Esophagus squamous epithelium (tissue), 5 donors: ENCODE measurements around the gene ANKRD13D. TPM values are rescaled to one million over a fixed set of nuclear protein-coding genes. Genes with fewer than 3 reads are reported as not detected.

ENCODE experiments used
- DNase-seq: peaks from one replicate; lab custom pipeline; 2025; lab: John Stamatoyannopoulos, UW
- H3K27ac ChIP-seq, 4 donors: fragments of 200-600 bp; sonication (generic); one replicate each; pipeline ENCODE4 v1.5.1; 2016 to 2019; ENCODE audit warnings: mild to moderate bottlenecking in 1 of 4
- H3K27me3 ChIP-seq, 4 donors: fragments of 200-600 bp; sonication (generic); 1 replicate in 3 of 4; 2 replicates in 1 of 4; pipeline versions ENCODE4 v1.5.1 to v1.6.0; 2017 to 2021; ENCODE audit warnings: antibody characterized with exemption in 1 of 4
- H3K36me3 ChIP-seq, 3 donors: fragments of 200-600 bp; sonication (generic); one replicate each; pipeline ENCODE4 v1.5.1; 2016 to 2019
- H3K4me1 ChIP-seq, 3 donors: fragments of 200-600 bp; sonication (generic); one replicate each; pipeline ENCODE4 v1.5.1; 2017 to 2019
- H3K4me3 ChIP-seq, 4 donors: fragments of 200-600 bp; sonication (generic); 1 replicate in 3 of 4; 2 replicates in 1 of 4; pipeline ENCODE4 v1.5.1; 2016 to 2019; ENCODE audit warnings: mild to moderate bottlenecking in 2 of 4, moderate library complexity in 1 of 4
- H3K9me3 ChIP-seq, 3 donors: fragments of 200-600 bp; sonication (generic); one replicate each; pipeline ENCODE4 v1.5.1; 2016 to 2019
- POLR2A ChIP-seq, 4 donors: fragments of 450-650 bp; IDR thresholded peaks; one replicate each; pipeline ENCODE4 v1.6.1; 2017; ENCODE audit warnings: antibody characterized with exemption in 4 of 4, mild to moderate bottlenecking in 4 of 4, moderate library complexity in 3 of 4
- WGBS, 2 donors: methylation state at CpG; one replicate each; pipeline ENCODE4 v1.1.5; 2018; 5-methylcytosine and 5-hydroxymethylcytosine counted together
- intact Hi-C: fragments of 100-400 bp; cut with DNase I; formaldehyde crosslinking; loops from one replicate; pipeline ENCODE4 v1.15.0; 2022
- total RNA-seq, 4 donors: library from RNA; depleted of rRNA; stranded (reverse); fragments of >200 nt; gene quantifications; one replicate each; pipeline ENCODE4 v1.1.0, GENCODE V29; 2016
- TF ChIP-seq, protein P1 (sequence below), 6 experiments: fragments of 450-650 bp in 4 of 6; fragments of 200-600 bp in 2 of 6; sonication (generic) in 2 of 6; IDR thresholded peaks; one replicate each; pipeline ENCODE4 v1.5.1; 2016 to 2019; ENCODE audit warnings: antibody characterized with exemption in 6 of 6, mild to moderate bottlenecking in 4 of 6, moderate library complexity in 4 of 6
- donor health status: DM: yes; HTN: yes; CAD: no.

ANKRD13D gene
- 10 to 100 TPM; 27.4 to 50.6 (median 41.6) TPM for total RNA-seq

DNA sequence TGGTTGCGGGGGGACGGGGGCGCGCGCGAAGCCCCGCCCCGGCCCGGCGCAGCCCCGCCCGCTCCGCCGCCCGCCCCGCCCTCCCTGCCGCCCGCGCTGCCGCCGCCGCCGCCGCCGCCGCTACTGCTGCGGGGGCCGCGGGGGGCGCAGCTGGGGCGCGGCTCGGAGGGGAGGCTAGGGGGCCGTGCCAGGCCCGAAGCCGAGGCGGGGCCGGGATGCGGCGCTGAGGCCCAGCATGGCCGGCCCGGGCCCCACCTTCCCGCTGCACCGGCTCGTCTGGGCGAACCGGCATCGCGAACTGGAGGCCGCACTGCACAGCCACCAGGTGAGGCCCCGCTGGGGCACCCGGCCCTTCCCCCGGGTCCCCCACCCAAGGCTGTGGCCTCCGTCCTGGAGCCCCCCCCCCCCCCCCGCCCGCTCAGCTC, at the start of gene ANKRD13D:
TSS of gene ANKRD13D (plus strand) at position 78 of the 425 bp plus-strand sequence. CDS start at position 236, 158 bp downstream.
- Histone ChIP-seq H3K4me3 (peak within 1 kb of the TSS; percentile 48 to 80 (median 73)), H3K4me1 (peaks cover 47 to 82% (median 62%) of the 10 kb centered on the region in 3 donors), H3K9me3 (no peaks in the 10 kb centered on the region), H3K27me3 (no peaks in the 10 kb centered on the region), H3K27ac (peak within 1 kb of the TSS; percentile 88 to 98 (median 95)), H3K36me3 (peaks cover 23 to 64% (median 31%) of the 10 kb centered on the region in 3 donors)
- no peak for DNase-seq
- intact Hi-C loops, result no loop called here
- TF ChIP-seq, protein P1, sequence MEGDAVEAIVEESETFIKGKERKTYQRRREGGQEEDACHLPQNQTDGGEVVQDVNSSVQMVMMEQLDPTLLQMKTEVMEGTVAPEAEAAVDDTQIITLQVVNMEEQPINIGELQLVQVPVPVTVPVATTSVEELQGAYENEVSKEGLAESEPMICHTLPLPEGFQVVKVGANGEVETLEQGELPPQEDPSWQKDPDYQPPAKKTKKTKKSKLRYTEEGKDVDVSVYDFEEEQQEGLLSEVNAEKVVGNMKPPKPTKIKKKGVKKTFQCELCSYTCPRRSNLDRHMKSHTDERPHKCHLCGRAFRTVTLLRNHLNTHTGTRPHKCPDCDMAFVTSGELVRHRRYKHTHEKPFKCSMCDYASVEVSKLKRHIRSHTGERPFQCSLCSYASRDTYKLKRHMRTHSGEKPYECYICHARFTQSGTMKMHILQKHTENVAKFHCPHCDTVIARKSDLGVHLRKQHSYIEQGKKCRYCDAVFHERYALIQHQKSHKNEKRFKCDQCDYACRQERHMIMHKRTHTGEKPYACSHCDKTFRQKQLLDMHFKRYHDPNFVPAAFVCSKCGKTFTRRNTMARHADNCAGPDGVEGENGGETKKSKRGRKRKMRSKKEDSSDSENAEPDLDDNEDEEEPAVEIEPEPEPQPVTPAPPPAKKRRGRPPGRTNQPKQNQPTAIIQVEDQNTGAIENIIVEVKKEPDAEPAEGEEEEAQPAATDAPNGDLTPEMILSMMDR (IDR thresholded peaks at IDR 0.05), result no peak
- TF ChIP-seq POLR2A (IDR thresholded peaks at IDR 0.05), result no peak
- no CpG with 5 or more reads among the region's 56 CpGs for WGBS, 2 donors

DNA sequence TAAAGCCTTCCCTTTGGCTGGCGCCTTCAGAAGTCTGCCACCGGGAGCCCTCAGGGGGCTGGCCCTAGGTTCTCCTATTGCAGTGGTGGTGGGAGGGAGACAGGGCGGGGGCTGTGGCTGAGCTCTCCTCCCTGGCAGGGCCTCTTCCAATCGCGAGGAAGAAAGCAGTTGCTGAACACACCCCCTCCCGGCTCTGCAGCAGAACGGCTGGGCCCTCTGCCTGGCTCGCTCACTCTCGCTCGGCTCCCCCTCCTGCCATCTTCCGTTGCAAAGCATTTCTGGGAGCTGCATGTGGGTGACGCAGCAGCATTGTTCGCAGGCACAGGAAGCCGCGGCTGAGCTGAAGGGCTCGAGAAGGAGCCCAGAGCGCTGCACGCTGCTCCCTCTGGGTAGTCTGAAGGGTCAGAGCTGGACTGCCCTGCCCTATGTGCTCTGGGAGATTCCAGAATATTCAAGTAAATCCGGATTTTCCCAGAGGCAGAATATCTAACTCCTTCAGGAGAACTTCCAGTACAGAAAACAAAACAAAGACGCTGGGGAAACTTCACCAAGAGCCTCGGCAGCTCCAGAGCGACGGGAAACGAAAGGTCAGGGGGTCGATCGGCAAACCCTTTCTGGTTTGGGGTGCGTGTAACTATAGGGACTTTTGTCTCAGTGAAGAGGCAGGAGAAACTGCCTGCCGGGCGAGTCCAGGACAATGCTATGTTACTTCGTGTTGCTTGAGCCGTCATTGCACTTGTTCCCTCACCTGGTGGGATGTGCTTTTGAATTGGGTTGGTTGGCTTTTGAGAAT, 49.1 kb upstream of the ANKRD13D start:
- peak; percentile 89 for DNase-seq
- intact Hi-C loops, result no loop called here
- Histone ChIP-seq H3K4me3 (peak overlapping the region; percentile 61 to 73 (median 70)), H3K27ac (peak overlapping the region; percentile 92 to 95 (median 94)), H3K4me1 (peaks cover 10 to 72% (median 45%) of the 10 kb centered on the region in 3 donors), H3K36me3 (peaks cover 0 to 53% (median 13%) of the 10 kb centered on the region in 3 donors), H3K27me3 (no peaks in the 10 kb centered on the region), H3K9me3 (no peaks in the 10 kb centered on the region)
- TF ChIP-seq POLR2A (IDR thresholded peaks at IDR 0.05), result peak in 3 of 4 donors; percentile 86 to 97 (median 94)
- TF ChIP-seq, protein P1 (IDR thresholded peaks at IDR 0.05), result peak in 4 of 6 experiments; percentile 13 to 29 (median 17)
- 0% methylated on average over 17 to 18 of the region's 31 CpGs for WGBS, 2 donors

DNA sequence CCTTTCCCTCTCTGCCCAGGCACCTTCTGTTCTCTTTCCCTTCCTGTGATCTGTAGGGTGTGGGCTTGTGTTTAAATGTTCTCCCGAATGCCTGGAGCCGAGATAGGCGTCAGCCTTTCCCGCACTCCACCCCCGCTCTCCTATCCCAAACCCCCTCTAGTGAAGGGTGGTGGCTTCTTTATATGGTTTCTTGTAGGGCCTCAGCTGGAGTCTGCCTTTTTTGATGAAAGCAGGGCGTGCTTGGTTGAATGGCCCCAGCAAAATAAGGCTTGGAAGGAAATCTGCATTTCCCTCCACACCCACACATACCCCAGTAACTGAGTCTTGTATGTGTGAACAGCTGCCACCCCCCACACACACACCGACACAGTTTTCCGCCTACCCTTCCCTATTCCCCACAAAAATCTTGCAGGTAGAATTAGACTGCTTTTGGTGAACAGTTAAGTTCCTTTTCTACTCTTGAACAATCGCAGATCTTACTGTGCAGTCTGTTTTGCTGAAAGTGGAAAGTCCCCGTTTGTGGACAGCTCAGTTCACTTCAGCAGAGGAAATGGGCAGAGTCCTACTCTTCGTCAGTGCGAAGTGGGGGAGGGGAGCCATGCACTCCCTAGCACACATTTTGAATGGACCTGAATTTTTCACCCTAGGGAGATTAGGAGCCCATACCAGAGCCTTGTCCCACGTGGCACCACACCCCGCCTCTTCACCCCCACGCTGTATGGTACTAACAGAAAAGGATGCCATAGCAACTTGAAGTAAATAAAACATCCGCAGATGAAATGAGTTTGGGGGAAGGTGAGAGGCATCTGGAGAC, 48.3 kb upstream of the ANKRD13D start:
- peaks cover 10 to 68% (median 45%) of the 10 kb centered on the region in 3 donors for H3K4me1 ChIP-seq
- WGBS, 2 donors, result 0 to 2% methylated on average over 9 to 14 of the region's 16 CpGs
- no peaks in the 10 kb centered on the region for H3K27me3 ChIP-seq
- intact Hi-C loops, result no loop called here
- no peaks in the 10 kb centered on the region for H3K9me3 ChIP-seq
- DNase-seq, result no peak
- H3K36me3 ChIP-seq, result peaks cover 8 to 55% (median 21%) of the 10 kb centered on the region in 3 donors
- TF ChIP-seq, protein P1 (IDR thresholded peaks at IDR 0.05), result no peak
- TF ChIP-seq POLR2A (IDR thresholded peaks at IDR 0.05), result peak in 2 of 4 donors; percentile 29 to 47
- H3K27ac ChIP-seq, result peak overlapping the region; percentile 92 to 95 (median 94)
- H3K4me3 ChIP-seq, result peak overlapping the region; percentile 61 to 73 (median 70)

DNA sequence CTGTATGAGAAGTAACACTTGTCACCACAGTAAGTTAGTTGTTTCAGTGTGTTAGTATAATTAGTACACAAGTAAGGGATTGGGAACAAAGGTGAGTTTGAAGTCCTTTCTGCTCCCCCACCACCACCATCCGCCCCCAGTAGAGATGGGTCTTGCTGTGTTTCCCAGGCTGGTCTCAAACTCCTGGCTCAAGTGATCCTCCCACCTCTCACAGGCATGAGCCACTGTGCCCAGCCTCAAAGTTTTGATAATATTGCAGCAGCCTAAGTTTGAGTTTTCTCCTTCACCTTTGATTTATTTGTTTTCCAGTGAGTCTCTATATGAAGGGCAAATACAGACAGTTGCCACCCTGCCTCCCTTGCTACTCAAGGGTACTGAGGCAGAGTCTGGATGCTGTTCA, 46.6 kb upstream of the ANKRD13D start:
- H3K4me3 ChIP-seq, result peak overlapping the region in 3 of 4 donors; percentile 61 to 73 (median 71)
- peaks cover 10 to 82% (median 47%) of the 10 kb centered on the region in 3 donors for H3K4me1 ChIP-seq
- intact Hi-C loops, result no loop called here
- no peaks in the 10 kb centered on the region for H3K9me3 ChIP-seq
- WGBS, 2 donors, result 38 to 65% methylated on average over 1 of the region's 1 CpG
- TF ChIP-seq, protein P1 (IDR thresholded peaks at IDR 0.05), result no peak
- no peak for TF ChIP-seq POLR2A (IDR thresholded peaks at IDR 0.05)
- H3K27ac ChIP-seq, result peak overlapping the region; percentile 19 to 94 (median 93)
- H3K36me3 ChIP-seq, result peaks cover 13 to 54% (median 27%) of the 10 kb centered on the region in 3 donors
- no peak for DNase-seq
- H3K27me3 ChIP-seq, result no peaks in the 10 kb centered on the region
